Fibroblast of mammary gland (primary cell): ENCODE measurements around the gene NTN1.

Experiments
- DNase-seq: peaks from one replicate; pipeline ENCODE4 v3.0.0-alpha.2; 2010; ENCODE audit warnings: low read depth
- H3K4me3 ChIP-seq: 2 replicates; pipeline ENCODE4 v1.5.1; 2011; ENCODE audit warnings: low read depth, mild to moderate bottlenecking, low read length, moderate library complexity; ENCODE audit not compliant: control insufficient read depth
- CTCF ChIP-seq: conservative IDR thresholded peaks from 2 replicates; pipeline ENCODE4 v1.5.1; 2011; ENCODE audit warnings: low read depth, low read length, inconsistent platforms; ENCODE audit not compliant: control insufficient read depth, insufficient read depth

The NTN1 gene

GRCh38 chr17:9007052-9007714, 14.1 kb upstream of the NTN1 start:
- TF ChIP-seq CTCF: no peak
- H3K4me3 ChIP-seq: no peak overlapping the region
- DNase-seq: no peak

- DNase-seq: no peak
- H3K4me3 ChIP-seq: no peak overlapping the region
- TF ChIP-seq CTCF: no peak
Measured at GRCh38 chr17:9009096-9009495, 12.2 kb upstream of the NTN1 start.

- H3K4me3 ChIP-seq: no peak overlapping the region
- no peak for DNase-seq
- TF ChIP-seq CTCF: no peak
Measured at GRCh38 chr17:9009737-9010136, 11.6 kb upstream of the NTN1 start.

GRCh38 chr17:9011001-9011400, 10.3 kb upstream of the NTN1 start:
- no peak overlapping the region for H3K4me3 ChIP-seq
- no peak for TF ChIP-seq CTCF
- no peak for DNase-seq

GRCh38 chr17:9016941-9017552, 4.3 kb upstream of the NTN1 start:
- H3K4me3 ChIP-seq: no peak overlapping the region
- no peak for DNase-seq
- no peak for TF ChIP-seq CTCF

GRCh38 chr17:9018726-9019125, 2.6 kb upstream of the NTN1 start:
- DNase-seq: no peak
- no peak for TF ChIP-seq CTCF
- H3K4me3 ChIP-seq: no peak overlapping the region
